Measurements from ENCODE around the gene XKR8.
A peak's percentile ranks its signal among the peaks of the same experiment; 100 is the strongest.

DNA sequence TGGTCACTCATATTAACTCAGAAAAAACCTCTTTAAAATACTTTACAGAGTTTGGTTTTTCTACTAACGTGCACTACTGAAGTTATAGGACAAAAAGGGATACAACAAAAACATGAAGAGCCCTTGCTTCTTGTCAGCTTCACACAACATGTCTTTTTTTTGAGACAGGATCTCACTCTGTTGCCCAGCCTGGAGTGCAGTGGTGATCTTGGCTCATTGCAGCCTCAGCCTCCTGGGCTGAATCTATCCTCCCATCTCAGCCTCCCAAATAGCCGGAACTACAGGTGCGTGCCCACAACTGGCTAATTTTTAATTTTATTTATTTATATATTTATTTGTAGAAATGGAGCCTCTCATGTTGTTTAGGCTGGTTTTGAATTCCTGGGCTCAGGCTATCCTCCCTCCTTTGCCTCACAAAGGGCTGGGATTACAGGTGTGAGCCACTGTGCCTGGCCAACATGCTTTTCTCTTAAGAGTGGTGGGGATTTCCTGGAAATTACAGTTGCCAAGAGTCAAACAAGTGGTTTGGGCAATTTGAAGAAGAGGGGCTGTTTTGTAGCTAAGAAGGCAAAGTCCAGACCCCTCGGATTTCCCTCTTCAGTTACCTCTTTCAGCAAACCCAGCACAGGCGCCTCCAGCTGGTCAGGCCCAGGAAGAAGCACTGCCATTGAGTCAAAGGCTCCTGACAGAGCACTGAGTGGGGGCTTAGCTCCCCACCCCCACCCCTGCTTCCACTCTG, 31.4 kb upstream of the XKR8 start:
- TF ChIP-seq, protein P1, sequence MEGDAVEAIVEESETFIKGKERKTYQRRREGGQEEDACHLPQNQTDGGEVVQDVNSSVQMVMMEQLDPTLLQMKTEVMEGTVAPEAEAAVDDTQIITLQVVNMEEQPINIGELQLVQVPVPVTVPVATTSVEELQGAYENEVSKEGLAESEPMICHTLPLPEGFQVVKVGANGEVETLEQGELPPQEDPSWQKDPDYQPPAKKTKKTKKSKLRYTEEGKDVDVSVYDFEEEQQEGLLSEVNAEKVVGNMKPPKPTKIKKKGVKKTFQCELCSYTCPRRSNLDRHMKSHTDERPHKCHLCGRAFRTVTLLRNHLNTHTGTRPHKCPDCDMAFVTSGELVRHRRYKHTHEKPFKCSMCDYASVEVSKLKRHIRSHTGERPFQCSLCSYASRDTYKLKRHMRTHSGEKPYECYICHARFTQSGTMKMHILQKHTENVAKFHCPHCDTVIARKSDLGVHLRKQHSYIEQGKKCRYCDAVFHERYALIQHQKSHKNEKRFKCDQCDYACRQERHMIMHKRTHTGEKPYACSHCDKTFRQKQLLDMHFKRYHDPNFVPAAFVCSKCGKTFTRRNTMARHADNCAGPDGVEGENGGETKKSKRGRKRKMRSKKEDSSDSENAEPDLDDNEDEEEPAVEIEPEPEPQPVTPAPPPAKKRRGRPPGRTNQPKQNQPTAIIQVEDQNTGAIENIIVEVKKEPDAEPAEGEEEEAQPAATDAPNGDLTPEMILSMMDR (IDR thresholded peaks at IDR 0.05; ENCODE audit: low read depth, low read length) = peak; percentile 16; the same call in 1 of the 2 replicates
- TF ChIP-seq EZH2phosphoT487 (IDR thresholded peaks at IDR 0.05; ENCODE audit: low read depth) = no peak

Data from OCI-LY3 (cell line).